T-helper 2 cell treated with Interferon-gamma antibody and Interleukin-4, amounts not matched to agents 5 μg/mL and 100 μg/mL, for 36 hours (primary cell): ENCODE results near the gene CLEC4F.
"Not testable (repeated sequence)": the region's sequence is repeated elsewhere in the genome, so short reads cannot be mapped to it uniquely, and the experiment has no call there.

Experiments used
- DNase-seq: peaks from one replicate; pipeline ENCODE4 v3.0.0; 2021; ENCODE audit warnings: low spot score
- H3K27ac Mint-ChIP-seq: one replicate; pipeline ENCODE4 v1.8.0; 2021; ENCODE audit warnings: mild to moderate bottlenecking, mixed read lengths
- H3K27me3 Mint-ChIP-seq: one replicate; pipeline ENCODE4 v1.8.0; 2021; ENCODE audit warnings: low read depth, mixed read lengths
- H3K36me3 Mint-ChIP-seq: one replicate; pipeline ENCODE4 v1.8.0; 2021; ENCODE audit warnings: low read depth, mixed read lengths
- H3K4me1 Mint-ChIP-seq: one replicate; pipeline ENCODE4 v1.8.0; 2021; ENCODE audit warnings: low read depth, mixed read lengths
- H3K4me3 Mint-ChIP-seq: one replicate; pipeline ENCODE4 v1.8.0; 2022; ENCODE audit warnings: mild to moderate bottlenecking, moderate library complexity, mixed read lengths
- H3K9me3 Mint-ChIP-seq: one replicate; pipeline ENCODE4 v1.8.0; 2021; ENCODE audit warnings: mixed read lengths

CLEC4F gene

DNA sequence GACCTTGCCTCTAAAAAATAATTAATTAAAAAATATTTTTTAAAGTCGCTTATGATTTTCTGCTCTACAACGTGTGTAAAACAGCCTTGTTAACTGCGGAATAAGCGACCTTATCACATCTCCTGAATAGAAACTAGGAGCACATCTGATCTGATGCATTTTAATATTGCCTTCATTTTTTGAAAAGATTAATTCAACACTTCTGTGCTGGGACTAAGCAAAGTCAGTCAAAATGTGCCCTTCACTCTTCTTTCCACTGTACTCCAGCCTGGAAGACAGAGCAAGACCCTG is 12.6 kb downstream of the CLEC4F start:
- Mint-ChIP-seq H3K36me3 (no peaks in the 10 kb centered on the region), H3K4me1 (no peaks in the 10 kb centered on the region), H3K4me3 (no peak overlapping the region), H3K27ac (no peak overlapping the region), H3K9me3 (no peaks in the 10 kb centered on the region), H3K27me3 (peaks cover 2% of the 10 kb centered on the region)
- no peak for DNase-seq

DNA sequence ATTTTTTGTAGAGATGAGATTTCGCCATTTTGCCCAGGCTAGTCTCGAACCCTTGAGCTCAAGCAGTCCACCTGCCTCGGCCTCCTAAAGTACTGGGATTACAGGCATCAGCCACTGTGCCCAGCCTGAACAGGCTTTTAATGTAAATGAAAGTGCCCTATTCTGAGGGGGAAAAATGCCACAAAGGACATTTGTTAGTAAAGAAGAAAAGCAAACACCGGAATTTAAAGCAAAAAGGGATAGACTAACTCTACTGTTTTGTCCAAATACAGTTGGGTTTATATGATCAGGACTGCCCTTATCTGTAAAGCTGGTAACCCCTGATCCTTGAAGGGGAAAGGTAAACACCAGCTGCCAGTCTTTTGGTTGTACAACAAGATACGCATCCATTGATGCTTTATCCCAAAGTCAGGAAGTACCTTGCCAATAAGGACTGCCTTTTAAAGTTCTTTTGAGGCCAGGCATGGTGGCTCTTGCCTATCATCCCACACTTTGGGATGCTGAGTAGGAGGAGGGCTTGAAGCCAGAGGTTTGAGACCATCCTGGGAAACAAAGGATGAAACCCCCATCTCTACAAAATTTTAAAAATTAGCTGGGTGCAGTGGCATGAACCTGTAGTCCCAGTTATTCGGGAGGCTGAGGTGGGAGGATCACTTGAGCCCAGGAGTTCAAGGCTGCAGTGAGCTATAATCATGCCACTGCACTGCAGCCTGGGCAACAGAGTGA is 13.1 kb downstream of the CLEC4F start:
- H3K9me3 Mint-ChIP-seq: no peaks in the 10 kb centered on the region
- no peak overlapping the region for H3K27ac Mint-ChIP-seq
- no peak for DNase-seq
- H3K4me1 Mint-ChIP-seq: no peaks in the 10 kb centered on the region
- H3K4me3 Mint-ChIP-seq: no peak overlapping the region
- peaks cover 2% of the 10 kb centered on the region for H3K27me3 Mint-ChIP-seq
- no peaks in the 10 kb centered on the region for H3K36me3 Mint-ChIP-seq

DNA sequence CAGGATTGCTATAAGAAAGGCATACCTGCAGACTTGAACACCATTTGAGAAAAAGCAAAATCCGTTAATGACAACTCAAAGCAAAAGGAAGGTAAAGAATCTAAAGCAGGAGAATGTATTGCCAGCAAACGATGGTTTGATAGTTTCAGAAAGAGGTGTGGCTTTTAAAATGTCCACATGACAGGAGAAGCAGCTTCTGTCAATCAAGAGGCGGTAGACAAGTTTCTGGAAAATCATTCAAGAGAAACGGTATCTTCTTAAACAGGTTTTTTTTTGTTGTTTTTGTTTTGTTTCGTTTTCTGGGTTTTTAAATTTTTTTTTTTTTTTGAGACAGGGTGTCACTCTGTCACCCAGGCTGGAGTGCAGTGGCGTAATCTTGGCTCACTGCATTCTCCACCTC is 13.8 kb downstream of the CLEC4F start:
- DNase-seq: no peak
- Mint-ChIP-seq H3K36me3 (no peaks in the 10 kb centered on the region), H3K9me3 (no peaks in the 10 kb centered on the region), H3K27me3 (peaks cover 2% of the 10 kb centered on the region), H3K27ac (no peak overlapping the region), H3K4me3 (no peak overlapping the region), H3K4me1 (no peaks in the 10 kb centered on the region)

DNA sequence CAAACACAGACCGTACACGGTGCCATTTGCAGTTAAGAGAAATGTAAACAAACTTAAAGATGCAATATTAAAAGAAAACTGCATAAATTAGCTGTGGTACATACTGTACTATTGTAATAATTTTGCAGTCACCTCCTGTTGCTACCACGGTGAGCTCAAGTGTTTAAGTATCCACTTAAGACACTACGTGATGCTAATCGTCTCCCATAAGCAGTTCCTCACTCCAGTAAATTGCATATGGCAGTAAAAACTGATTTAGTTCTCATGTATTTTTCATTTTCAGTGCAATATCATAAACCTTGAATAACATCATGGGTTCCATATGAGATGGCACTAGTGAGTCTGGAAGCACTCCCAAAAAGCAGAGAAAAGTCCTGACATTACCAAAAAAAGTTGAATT is 14.4 kb downstream of the CLEC4F start:
- no peak overlapping the region for H3K4me3 Mint-ChIP-seq
- H3K9me3 Mint-ChIP-seq: no peaks in the 10 kb centered on the region
- H3K4me1 Mint-ChIP-seq: no peaks in the 10 kb centered on the region
- H3K36me3 Mint-ChIP-seq: no peaks in the 10 kb centered on the region
- peaks cover 2% of the 10 kb centered on the region for H3K27me3 Mint-ChIP-seq
- no peak overlapping the region for H3K27ac Mint-ChIP-seq
- DNase-seq: no peak

DNA sequence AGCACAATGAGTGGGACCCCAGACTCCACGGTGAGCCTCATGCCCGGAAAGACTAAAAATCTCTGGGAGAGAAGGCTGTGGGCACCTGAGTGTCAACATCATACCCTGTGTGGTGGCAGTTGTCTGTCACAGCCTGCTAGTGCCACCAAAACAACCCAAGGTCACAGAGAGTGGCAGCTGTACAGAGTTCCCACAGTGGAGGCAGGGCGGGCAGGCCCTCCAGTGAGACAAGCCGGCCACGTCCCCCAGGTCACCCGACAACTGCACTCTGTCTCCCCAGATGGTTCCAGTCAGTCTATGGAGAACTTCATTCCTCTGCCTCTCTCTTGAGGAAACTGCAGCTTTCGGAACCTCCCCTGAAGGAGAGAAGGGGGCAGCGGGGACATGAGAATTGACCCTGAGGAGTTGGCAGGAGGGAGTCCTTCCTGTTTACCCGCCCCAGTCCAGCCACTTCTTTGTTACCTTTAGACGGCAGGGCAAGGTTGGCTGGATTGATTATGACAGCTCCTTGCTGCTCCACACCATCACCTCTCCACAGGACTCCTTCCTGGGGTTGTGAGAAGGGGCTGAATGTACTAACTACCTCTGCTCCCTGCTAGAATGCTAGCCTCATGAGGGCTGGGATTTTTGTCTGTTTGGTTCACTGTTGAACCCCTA is 18.7 kb downstream of the CLEC4F start:
- peaks cover 5% of the 10 kb centered on the region for H3K9me3 Mint-ChIP-seq
- peaks cover 4% of the 10 kb centered on the region for H3K27me3 Mint-ChIP-seq
- no peaks in the 10 kb centered on the region for H3K4me1 Mint-ChIP-seq
- no peak for DNase-seq
- no peak overlapping the region for H3K27ac Mint-ChIP-seq
- no peaks in the 10 kb centered on the region for H3K36me3 Mint-ChIP-seq
- no peak overlapping the region for H3K4me3 Mint-ChIP-seq

DNA sequence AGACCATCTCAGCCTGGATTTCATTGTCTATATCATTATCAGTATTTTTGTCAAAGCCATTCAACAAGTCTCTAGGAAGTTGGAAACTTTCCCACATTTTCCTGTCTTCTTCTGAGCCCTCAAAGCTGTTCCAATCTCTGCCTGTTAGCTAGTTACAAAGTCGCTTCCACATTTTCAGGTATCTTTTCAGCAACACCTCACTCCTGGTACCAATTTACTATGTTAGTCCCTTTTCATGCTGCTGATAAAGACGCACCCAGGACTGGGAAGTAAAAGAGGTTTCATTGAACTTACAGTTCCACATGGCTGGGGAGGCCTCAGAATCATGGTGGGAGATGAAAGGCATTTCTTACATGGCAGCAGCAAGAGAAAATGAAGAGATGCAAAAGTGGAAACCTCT is 20.7 kb downstream of the CLEC4F start:
- H3K36me3 Mint-ChIP-seq: no peaks in the 10 kb centered on the region

DNA sequence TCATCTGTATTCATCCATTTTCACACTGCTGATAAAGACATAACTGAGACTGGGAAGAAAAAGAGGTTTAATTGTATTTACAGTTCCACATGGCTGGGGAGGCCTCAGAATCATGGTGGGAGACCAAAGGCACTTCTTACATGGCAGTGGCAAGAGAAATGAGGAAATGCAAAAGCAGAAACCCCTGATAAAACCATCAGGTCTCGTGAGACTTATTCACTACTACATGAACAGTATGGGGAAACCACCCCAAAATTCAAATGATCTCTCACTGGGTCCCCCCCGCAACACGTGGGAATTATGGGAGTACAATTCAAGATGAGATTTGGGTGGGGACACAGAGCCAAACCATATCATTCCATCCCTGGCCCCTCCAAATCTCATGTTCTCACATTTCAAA is 22.4 kb downstream of the CLEC4F start:
- peaks cover 11% of the 10 kb centered on the region for H3K27me3 Mint-ChIP-seq
- H3K36me3 Mint-ChIP-seq: not testable (repeated sequence)

More for the DNA sequence above, 20.7 kb downstream of the CLEC4F start:
- Mint-ChIP-seq H3K27ac (no peak overlapping the region), H3K27me3 (peaks cover 4% of the 10 kb centered on the region), H3K4me1 (no peaks in the 10 kb centered on the region), H3K4me3 (no peak overlapping the region), H3K9me3 (peaks cover 5% of the 10 kb centered on the region)
- no peak for DNase-seq

DNA sequence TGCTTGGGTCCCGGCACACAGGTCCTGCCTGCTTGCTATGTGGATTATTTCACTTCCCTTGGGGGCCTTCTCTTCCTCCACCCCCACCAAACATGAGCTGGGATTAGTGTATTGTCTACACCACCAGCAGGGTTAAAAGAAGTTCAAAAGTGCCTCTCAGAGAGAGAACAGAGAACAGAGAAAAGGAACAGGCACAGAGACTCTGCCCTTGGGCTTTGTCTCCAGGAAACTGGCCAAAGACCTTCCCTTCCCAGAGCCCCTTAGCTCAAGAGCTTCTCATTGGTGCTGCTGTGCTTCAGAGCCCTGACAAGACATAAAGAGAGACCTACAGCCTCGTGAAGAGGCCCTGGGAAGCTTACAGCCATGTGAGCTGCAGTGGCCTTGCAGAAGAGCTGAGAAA is 22.9 kb downstream of the CLEC4F start:
- peaks cover 5% of the 10 kb centered on the region for H3K9me3 Mint-ChIP-seq
- H3K27ac Mint-ChIP-seq: no peak overlapping the region
- H3K36me3 Mint-ChIP-seq: no peaks in the 10 kb centered on the region
- no peaks in the 10 kb centered on the region for H3K4me1 Mint-ChIP-seq
- H3K4me3 Mint-ChIP-seq: no peak overlapping the region
- H3K27me3 Mint-ChIP-seq: peaks cover 15% of the 10 kb centered on the region
- no peak for DNase-seq

More for the DNA sequence above, 22.4 kb downstream of the CLEC4F start:
- not testable (repeated sequence) for H3K27ac Mint-ChIP-seq, H3K9me3 Mint-ChIP-seq, H3K4me3 Mint-ChIP-seq, H3K4me1 Mint-ChIP-seq, DNase-seq

DNA sequence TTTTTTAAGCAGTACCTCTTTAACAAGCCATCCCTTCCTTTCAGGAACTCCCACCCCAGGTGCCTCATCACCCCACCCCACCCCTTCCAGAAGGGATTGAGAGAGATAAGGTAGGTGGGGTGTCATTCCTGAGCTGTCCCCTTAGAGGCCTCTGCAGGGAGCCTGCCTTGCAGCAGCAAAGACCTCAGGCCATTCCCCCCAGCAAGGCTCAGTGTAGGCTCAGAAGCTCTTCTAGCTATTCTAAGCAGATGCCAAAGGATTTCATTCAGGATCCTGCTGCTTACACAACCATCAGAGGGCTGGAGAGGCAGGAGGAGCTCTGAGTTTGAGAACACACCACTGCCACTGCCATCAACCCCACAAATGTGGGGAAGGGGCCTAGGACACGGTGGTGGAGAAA is 24.1 kb downstream of the CLEC4F start:
- no peak overlapping the region for H3K4me3 Mint-ChIP-seq
- no peak for DNase-seq
- H3K36me3 Mint-ChIP-seq: no peaks in the 10 kb centered on the region
- H3K9me3 Mint-ChIP-seq: peaks cover 5% of the 10 kb centered on the region
- H3K4me1 Mint-ChIP-seq: peaks cover 1% of the 10 kb centered on the region
- H3K27ac Mint-ChIP-seq: no peak overlapping the region
- peaks cover 24% of the 10 kb centered on the region for H3K27me3 Mint-ChIP-seq

DNA sequence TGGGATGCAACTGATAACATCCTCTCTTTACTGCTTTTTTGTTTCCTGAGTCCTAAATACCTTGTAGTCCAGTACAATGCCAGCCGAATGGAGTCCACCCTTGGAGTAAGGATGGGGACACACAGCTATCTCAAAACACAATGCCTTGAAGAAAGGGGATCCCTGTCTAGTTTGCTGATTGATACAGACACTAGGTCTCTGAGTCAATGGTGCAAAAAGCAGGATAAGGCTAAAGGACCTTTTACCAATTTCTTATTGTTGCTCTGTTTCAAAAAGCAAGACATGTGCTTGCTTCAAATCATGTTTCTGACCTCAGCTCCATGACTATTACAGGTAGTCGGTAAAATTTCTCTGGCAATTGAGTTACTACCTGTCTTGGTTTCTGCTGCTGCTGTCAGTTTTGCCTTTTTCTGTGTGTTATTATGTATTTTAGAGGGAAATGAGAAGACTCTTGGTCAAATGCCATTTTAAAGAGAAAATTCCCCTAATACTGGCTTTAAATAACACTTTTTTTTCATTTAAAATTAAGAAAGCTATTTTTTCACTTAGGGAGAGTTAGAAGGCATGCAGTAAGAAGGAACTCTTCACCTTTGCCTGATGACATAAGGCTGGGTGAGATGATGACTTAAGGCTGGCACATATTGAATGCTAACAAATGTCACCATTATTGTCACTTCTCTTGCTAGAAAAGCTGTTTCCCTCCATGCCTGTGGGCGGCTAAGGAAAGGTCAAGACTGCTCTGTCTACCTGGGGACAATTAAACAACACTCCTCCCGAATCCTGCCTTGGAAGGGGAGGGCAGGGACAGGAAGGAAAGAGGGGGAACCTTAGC is 25.0 kb downstream of the CLEC4F start:
- Mint-ChIP-seq H3K4me3 (no peak overlapping the region), H3K27ac (no peak overlapping the region), H3K36me3 (no peaks in the 10 kb centered on the region), H3K27me3 (peaks cover 29% of the 10 kb centered on the region), H3K9me3 (peaks cover 5% of the 10 kb centered on the region), H3K4me1 (peaks cover 1% of the 10 kb centered on the region)
- DNase-seq: no peak

DNA sequence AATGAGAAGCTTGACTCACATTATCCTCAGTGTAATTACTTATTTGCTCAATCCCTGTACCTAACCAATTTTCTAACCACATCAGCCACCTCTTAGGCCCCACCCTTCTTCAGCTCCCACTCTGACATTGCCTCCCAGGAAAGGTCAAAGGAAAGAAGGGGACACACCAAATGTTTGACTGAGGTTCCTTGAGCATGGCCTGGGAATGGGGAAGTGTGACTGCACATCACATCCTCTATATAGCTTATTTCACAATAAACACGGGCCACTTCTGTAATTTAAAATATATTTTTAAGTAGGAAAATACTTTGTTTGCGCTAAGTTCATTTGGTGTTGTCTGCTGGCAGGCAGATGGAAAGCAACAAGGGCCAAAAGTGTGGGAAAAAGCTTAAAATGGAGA is 26.9 kb downstream of the CLEC4F start:
- Mint-ChIP-seq H3K9me3 (no peaks in the 10 kb centered on the region), H3K27me3 (peaks cover 36% of the 10 kb centered on the region), H3K27ac (no peak overlapping the region), H3K4me1 (peaks cover 5% of the 10 kb centered on the region), H3K36me3 (no peaks in the 10 kb centered on the region), H3K4me3 (no peak overlapping the region)
- DNase-seq: no peak

DNA sequence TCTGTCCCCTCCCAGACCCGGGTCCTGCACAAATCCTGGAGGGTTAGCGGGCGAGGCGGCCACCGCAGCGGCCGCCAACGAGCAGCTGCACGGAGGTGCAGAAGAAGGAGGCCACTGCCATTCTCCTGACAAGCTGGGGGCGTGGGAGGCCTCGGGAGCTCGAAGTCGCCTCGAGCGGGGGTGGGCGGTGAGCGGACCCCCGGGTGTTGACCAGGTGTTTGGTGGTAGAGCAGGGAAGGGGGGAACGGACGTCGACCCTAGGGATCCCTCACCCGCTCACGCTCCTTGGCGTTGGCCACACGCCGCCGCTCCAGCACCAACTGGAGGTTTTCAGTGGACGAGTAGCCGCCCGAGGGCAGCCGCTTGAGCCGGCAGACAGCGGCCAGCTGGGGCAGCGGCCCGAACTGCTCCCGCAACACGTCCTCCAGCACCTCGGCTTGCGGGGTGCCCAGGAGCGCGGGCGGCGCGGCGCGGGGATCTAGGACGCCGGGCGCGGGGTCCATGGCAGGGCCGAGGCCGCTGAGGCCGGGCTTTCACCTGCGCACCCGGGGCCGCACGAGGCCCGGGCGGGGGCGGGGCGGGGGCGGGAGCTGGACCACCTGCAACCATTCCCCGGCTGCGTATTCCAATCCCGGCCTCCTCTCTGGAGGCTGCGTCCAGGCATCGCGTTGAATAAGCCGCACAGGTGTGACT is 30.1 kb downstream of the CLEC4F start, which contains the start of gene FIGLA:
Gene FIGLA (minus strand): TSS at position 508 of the 693 bp plus-strand sequence. CDS start 5 bp downstream, at position 503.
- Mint-ChIP-seq H3K9me3 (no peaks in the 10 kb centered on the region), H3K4me3 (peak within 1 kb of the TSS; percentile 74), H3K27ac (no peak within 1 kb of the TSS), H3K27me3 (peaks cover 57% of the 10 kb centered on the region), H3K4me1 (peaks cover 6% of the 10 kb centered on the region), H3K36me3 (no peaks in the 10 kb centered on the region)
- no peak for DNase-seq

DNA sequence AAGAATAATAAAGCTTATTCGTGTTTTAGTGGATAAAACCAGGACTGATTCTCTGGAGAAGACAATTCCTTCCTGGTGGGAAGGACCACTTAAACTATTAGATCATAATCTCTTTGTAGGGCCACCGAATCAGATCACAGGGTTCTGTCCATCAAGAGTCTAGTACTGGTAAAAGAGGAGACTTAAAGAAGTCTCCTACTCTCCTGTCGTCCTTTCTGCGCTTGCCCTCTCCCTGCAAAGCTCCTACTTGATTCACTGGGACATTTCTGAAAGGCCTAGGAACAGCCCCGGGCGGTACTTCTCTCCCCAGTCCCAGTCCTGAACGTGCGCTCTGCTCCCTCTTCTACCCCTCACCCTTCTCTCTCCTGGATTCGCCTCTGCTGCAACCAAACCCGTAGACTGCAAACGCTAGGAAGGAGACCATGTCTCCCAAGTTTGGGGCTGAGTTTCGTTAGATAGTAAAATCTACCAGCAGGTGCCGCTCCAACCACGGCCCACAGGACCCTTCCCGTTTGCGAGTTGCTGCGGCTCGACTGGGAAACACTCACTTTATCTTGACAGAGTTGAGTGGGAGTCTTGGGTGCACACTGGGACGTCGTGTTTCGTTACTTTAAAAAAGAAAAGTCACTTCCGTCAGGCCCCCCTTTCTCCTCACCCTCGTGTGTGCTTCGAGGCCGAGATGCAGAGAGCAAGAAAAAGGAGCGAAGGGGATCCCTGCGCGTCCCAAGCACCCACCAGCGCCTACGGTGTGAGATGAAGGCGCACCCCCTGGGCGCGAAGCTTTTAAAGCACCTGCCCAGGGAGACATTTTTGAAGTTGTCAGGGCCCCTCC is 30.9 kb downstream of the CLEC4F start:
- H3K27ac Mint-ChIP-seq: no peak overlapping the region

More for the DNA sequence above, 30.9 kb downstream of the CLEC4F start:
- Mint-ChIP-seq H3K4me3 (peak overlapping the region; percentile 74), H3K27me3 (peaks cover 59% of the 10 kb centered on the region), H3K9me3 (no peaks in the 10 kb centered on the region), H3K4me1 (peaks cover 7% of the 10 kb centered on the region), H3K36me3 (no peaks in the 10 kb centered on the region)
- DNase-seq: peak; percentile 62
